ENCODE measurements around the gene SLC25A13.

The SLC25A13 gene

GRCh38 chr7:96354881-96355280 is 33.0 kb upstream of the SLC25A13 start:
- DNase-seq (ENCODE audit: low read depth), result no peak
- no peak for TF ChIP-seq CTCF (IDR thresholded peaks at IDR 0.05; ENCODE audit: control insufficient read depth, insufficient read depth, low read depth, low read length, missing control alignments)
- no peak overlapping the region for H3K4me3 ChIP-seq (ENCODE audit: control insufficient read depth, low read depth, low read length)

- DNase-seq (ENCODE audit: low read depth), result no peak
- no peak for TF ChIP-seq CTCF (IDR thresholded peaks at IDR 0.05; ENCODE audit: control insufficient read depth, insufficient read depth, low read depth, low read length, missing control alignments)
Measured at GRCh38 chr7:96349572-96349971, 27.7 kb upstream of the SLC25A13 start.

GRCh38 chr7:96347471-96347870 is 25.6 kb upstream of the SLC25A13 start:
- no peak overlapping the region for H3K4me3 ChIP-seq (ENCODE audit: control insufficient read depth, low read depth, low read length)
- no peak for DNase-seq (ENCODE audit: low read depth)
- TF ChIP-seq CTCF (IDR thresholded peaks at IDR 0.05; ENCODE audit: control insufficient read depth, insufficient read depth, low read depth, low read length, missing control alignments), result no peak

More at GRCh38 chr7:96349572-96349971, 27.7 kb upstream of the SLC25A13 start:
- no peak overlapping the region for H3K4me3 ChIP-seq (ENCODE audit: control insufficient read depth, low read depth, low read length)

GRCh38 chr7:96346293-96346953 is 24.5 kb upstream of the SLC25A13 start:
- DNase-seq (ENCODE audit: low read depth), result no peak
- TF ChIP-seq CTCF (IDR thresholded peaks at IDR 0.05; ENCODE audit: control insufficient read depth, insufficient read depth, low read depth, low read length, missing control alignments), result no peak
- H3K4me3 ChIP-seq (ENCODE audit: control insufficient read depth, low read depth, low read length), result no peak overlapping the region

GRCh38 chr7:96344236-96344635 is 22.3 kb upstream of the SLC25A13 start:
- no peak for TF ChIP-seq CTCF (IDR thresholded peaks at IDR 0.05; ENCODE audit: control insufficient read depth, insufficient read depth, low read depth, low read length, missing control alignments)
- H3K4me3 ChIP-seq (ENCODE audit: control insufficient read depth, low read depth, low read length), result no peak overlapping the region
- DNase-seq (ENCODE audit: low read depth), result no peak

DNA sequence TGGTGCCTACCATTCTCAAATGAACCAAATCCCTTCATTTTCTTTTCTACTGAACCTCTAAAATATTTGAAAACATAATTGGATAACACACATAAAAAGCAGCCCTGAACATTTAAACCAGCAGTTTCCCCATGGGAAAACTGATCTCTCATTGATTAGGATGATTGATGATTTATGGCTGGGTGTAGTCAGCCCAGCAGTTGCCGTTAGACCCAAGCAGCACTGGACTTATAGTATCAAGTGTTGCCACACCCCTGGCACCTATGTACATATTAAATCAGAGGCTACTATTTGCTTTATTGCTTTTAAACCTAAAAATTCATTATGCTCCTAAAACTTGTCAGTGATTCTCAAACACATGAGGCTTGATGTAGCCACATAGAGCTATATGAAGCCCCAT is 20.2 kb upstream of the SLC25A13 start:
- H3K4me3 ChIP-seq (ENCODE audit: control insufficient read depth, low read depth, low read length), result no peak overlapping the region
- no peak for DNase-seq (ENCODE audit: low read depth)
- TF ChIP-seq CTCF (IDR thresholded peaks at IDR 0.05; ENCODE audit: control insufficient read depth, insufficient read depth, low read depth, low read length, missing control alignments), result no peak
